Muscle of leg (tissue), 16 donors: Measurements from ENCODE around the gene CDIP1. TPM values are rescaled to one million over a fixed set of nuclear protein-coding genes. Genes with fewer than 3 reads are reported as not detected.
A peak's percentile ranks its signal among the peaks of the same experiment; 100 is the strongest.
"Not testable (repeated sequence)": the region's sequence is repeated elsewhere in the genome, so short reads cannot be mapped to it uniquely, and the experiment has no call there.

ENCODE experiments used
- DNase-seq: peaks from one replicate; pipeline ENCODE4 v3.0.0; 2013
- H3K27ac ChIP-seq: one replicate; pipeline ENCODE4 v1.5.1; 2013; ENCODE audit warnings: mild to moderate bottlenecking, low read length, control low read depth
- H3K27me3 ChIP-seq: one replicate; pipeline ENCODE4 v1.6.1; 2013; ENCODE audit warnings: low read length; ENCODE audit not compliant: control insufficient read depth, insufficient read depth
- H3K36me3 ChIP-seq: one replicate; pipeline ENCODE4 v1.6.1; 2013; ENCODE audit warnings: low read length; ENCODE audit not compliant: control insufficient read depth, insufficient read depth
- H3K4me1 ChIP-seq: one replicate; pipeline ENCODE4 v1.6.1; 2013; ENCODE audit warnings: low read length; ENCODE audit not compliant: control insufficient read depth, insufficient read depth
- H3K4me3 ChIP-seq: one replicate; pipeline ENCODE4 v1.5.1; 2013; ENCODE audit warnings: low read length, control low read depth
- H3K9me3 ChIP-seq: replicated peaks from 2 replicates; pipeline ENCODE4 v1.6.1; 2013; ENCODE audit warnings: low read depth, low read length; ENCODE audit not compliant: control insufficient read depth
- WGBS: methylation state at CpG from one replicate; pipeline ENCODE4 v1.1.5; 2013; ENCODE audit warnings: missing lambda C conversion rate; ENCODE audit not compliant: insufficient coverage; 5-methylcytosine and 5-hydroxymethylcytosine counted together
- long read RNA-seq, 11 donors: transcript quantifications; one replicate each; lab custom pipeline, GENCODE V29; 2026
- polyA plus RNA-seq, 8 donors: library from polyadenylated mRNA; unstranded; fragments of 120-200 nt; gene quantifications; one replicate each; pipeline versions ENCODE4 v1.2.1 to v1.2.3, GENCODE V29; 2013; ENCODE audit warnings: inconsistent platforms in 1 of 8, low replicate concordance in 1 of 8; ENCODE audit not compliant: insufficient read length in 8 of 8, insufficient read depth in 1 of 8
- total RNA-seq: library from RNA; stranded (reverse); fragments of 120-200 nt; gene quantifications from one replicate; pipeline ENCODE4 v1.2.4, GENCODE V29; 2013

CDIP1 gene
- 16.3 TPM for total RNA-seq
- 10 to 100 TPM; 33.1 to 47.4 (median 38.2) TPM for polyA plus RNA-seq
- long read RNA-seq, donor 1, partial matches to known transcripts, result 0 of 5 reads
- long read RNA-seq, donor 1, other reads (novel, unspliced or antisense), result 0 of 5 reads
- long read RNA-seq, donor 2, partial matches to known transcripts, result 0 of 1 reads
- long read RNA-seq, donor 2, other reads (novel, unspliced or antisense), result 0 of 1 reads
- long read RNA-seq, donor 3, transcript CDIP1-205 (6 exons, 2,774 nt), result major isoform, 11 of 23 reads
- long read RNA-seq, donor 3, transcript CDIP1-209 (6 exons, 2,062 nt), result minor isoform, 9 of 23 reads
- long read RNA-seq, donor 3, partial matches to known transcripts, result 0 of 23 reads
- long read RNA-seq, donor 3, other reads (novel, unspliced or antisense), result 0 of 23 reads
- long read RNA-seq, donor 4, partial matches to known transcripts, result 0 of 6 reads
- long read RNA-seq, donor 4, other reads (novel, unspliced or antisense), result 0 of 6 reads
- long read RNA-seq, donor 5, transcript CDIP1-205 (6 exons, 2,774 nt), result major isoform, 13 of 22 reads
- long read RNA-seq, donor 5, transcript CDIP1-209 (6 exons, 2,062 nt), result minor isoform, 8 of 22 reads
- long read RNA-seq, donor 5, partial matches to known transcripts, result 0 of 22 reads
- long read RNA-seq, donor 5, other reads (novel, unspliced or antisense), result 0 of 22 reads
- long read RNA-seq, donor 6, transcript CDIP1-205 (6 exons, 2,774 nt), result major isoform, 9 of 17 reads
- long read RNA-seq, donor 6, transcript CDIP1-209 (6 exons, 2,062 nt), result minor isoform, 6 of 17 reads
- long read RNA-seq, donor 6, partial matches to known transcripts, result 0 of 17 reads
- long read RNA-seq, donor 6, other reads (novel, unspliced or antisense), result 0 of 17 reads
- long read RNA-seq, donor 7, transcript CDIP1-209 (6 exons, 2,062 nt), result major isoform, 6 of 9 reads
- long read RNA-seq, donor 7, partial matches to known transcripts, result 0 of 9 reads
- long read RNA-seq, donor 7, other reads (novel, unspliced or antisense), result 0 of 9 reads
- long read RNA-seq, donor 8, partial matches to known transcripts, result 0 of 7 reads
- long read RNA-seq, donor 8, other reads (novel, unspliced or antisense), result 0 of 7 reads
- long read RNA-seq, donor 9, transcript CDIP1-209 (6 exons, 2,062 nt), result major isoform, 5 of 6 reads
- long read RNA-seq, donor 9, partial matches to known transcripts, result 0 of 6 reads
- long read RNA-seq, donor 9, other reads (novel, unspliced or antisense), result 0 of 6 reads
- long read RNA-seq, donor 10, transcript CDIP1-209 (6 exons, 2,062 nt), result major isoform, 8 of 10 reads
- long read RNA-seq, donor 10, partial matches to known transcripts, result 0 of 10 reads
- long read RNA-seq, donor 10, other reads (novel, unspliced or antisense), result 0 of 10 reads
- long read RNA-seq, donor 11, transcript CDIP1-205 (6 exons, 2,774 nt), result major isoform, 7 of 13 reads
- long read RNA-seq, donor 11, partial matches to known transcripts, result 0 of 13 reads
- long read RNA-seq, donor 11, other reads (novel, unspliced or antisense), result 0 of 13 reads

DNA sequence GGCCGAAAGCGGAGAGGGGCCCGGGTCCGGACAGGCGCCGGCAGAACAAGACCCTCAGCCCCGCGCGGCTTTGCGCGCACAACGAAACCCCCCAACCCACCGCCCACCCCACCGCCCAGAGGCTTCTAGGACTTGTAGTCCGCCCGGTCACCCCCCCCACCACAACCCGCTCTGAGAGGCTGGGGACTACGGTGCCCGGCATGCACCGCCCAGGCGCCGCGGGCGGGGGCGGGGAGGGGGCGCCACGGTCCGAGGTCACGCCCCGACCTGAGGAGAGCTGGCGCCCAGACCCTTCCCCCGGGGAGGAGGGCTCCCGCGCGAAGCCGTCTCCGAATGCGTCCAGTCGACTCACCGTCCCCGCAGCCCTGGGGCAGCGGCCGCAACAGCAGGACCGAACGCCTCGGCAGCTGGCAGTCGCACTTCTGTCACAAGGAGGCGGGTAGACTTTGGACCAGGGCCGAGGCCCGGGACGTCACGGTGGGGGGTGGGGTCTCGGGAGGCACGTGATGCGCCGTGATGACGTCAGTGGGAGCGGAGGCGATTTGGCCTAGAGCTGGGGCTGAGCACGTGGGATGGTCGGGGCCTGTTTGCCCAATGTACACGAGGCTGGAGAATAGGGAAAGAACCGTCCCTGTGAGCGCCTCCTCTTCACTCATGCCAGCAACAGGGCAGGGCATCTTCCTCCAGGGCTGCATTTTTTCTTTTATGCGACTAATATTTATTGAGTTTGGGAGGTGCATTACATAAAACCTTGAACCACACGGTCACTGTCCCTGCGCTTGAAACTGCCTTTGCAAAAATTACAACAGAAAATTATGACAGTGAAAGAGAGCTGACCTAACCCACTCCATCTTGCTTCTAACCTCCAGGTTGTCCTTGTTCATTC, at the start of gene CDIP1:
CDIP1 (minus strand) TSS at position 424 of the 886 bp plus-strand sequence. CDS start 24,643 bp downstream, outside the sequence.
- no peaks in the 10 kb centered on the region for H3K27me3 ChIP-seq
- peak; percentile 97 for DNase-seq
- peaks cover 3% of the 10 kb centered on the region for H3K36me3 ChIP-seq
- peak within 1 kb of the TSS; percentile 69 for H3K4me3 ChIP-seq
- H3K4me1 ChIP-seq, result peaks cover 11% of the 10 kb centered on the region
- peaks cover 13% of the 10 kb centered on the region for H3K9me3 ChIP-seq
- WGBS, result under 1% methylated on average over 54 of the region's 67 CpGs
- peak within 1 kb of the TSS; percentile 83 for H3K27ac ChIP-seq

DNA sequence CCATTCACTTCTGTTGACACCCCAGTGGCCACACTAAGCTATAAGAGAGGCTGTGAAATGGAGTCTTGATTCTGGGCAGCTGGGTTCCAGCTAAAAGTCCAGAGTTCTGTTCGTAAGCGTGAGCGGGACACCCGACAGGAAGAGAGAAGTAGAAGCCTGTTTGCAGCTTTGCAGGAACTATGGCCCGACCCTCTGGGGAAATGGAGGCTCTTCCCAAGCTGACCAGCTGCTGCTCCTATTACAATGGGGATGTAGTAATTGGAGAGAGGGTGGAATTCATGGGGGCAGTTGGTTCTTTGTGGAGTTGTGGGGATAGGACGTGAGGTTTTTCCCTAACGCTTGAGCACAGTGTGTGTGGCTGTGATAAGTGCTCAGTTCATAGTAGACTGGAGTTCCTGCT, 47.7 kb upstream of the CDIP1 start:
- no peaks in the 10 kb centered on the region for H3K27me3 ChIP-seq
- H3K9me3 ChIP-seq, result peaks cover 7% of the 10 kb centered on the region
- WGBS, result 32% methylated on average over 7 of the region's 7 CpGs
- H3K36me3 ChIP-seq, result no peaks in the 10 kb centered on the region
- H3K27ac ChIP-seq, result no peak overlapping the region
- H3K4me1 ChIP-seq, result no peaks in the 10 kb centered on the region
- peak; percentile 65 for DNase-seq
- no peak overlapping the region for H3K4me3 ChIP-seq

DNA sequence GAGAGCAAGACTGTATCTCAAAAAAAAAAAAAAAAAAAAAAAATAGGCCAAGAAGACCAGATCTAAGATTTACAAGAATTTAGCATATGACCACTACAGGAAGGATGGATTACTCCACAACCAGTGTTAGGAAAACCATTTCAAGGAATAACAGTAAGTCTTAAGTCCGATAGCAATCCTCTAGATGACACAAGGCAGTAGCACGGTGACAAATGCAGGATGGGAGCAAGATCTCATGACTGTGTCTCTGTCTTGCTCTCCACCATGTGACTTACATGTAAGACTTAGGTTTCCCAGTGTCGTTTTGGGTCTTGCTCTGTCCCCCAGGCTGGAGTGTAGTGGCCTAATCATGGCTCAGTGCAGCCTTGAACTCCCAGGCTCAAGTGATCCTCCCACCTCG, 45.3 kb upstream of the CDIP1 start:
- H3K4me1 ChIP-seq, result no peaks in the 10 kb centered on the region
- H3K27ac ChIP-seq, result no peak overlapping the region
- no peak for DNase-seq
- no peaks in the 10 kb centered on the region for H3K27me3 ChIP-seq
- WGBS, result 87% methylated on average over 2 of the region's 4 CpGs
- H3K4me3 ChIP-seq, result no peak overlapping the region
- H3K36me3 ChIP-seq, result no peaks in the 10 kb centered on the region
- H3K9me3 ChIP-seq, result peaks cover 7% of the 10 kb centered on the region

DNA sequence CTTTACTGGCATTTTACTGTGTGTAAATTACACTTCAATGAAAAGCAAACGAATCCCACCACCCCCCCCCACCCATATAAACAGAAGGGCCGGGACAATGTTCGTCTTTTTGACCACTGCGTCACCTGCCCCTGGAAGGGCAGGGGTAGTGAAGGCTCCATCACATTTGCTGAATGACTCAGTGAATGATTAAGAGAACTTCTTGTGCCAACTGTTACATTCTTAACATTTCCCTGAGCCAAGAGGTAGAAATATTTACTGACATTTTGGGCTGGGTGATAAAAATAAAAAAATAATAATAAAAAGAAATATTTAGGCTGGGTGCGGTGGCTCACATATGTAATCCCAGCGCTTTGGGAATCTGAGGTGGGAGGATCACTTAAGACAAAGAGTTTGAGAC, 41.7 kb upstream of the CDIP1 start:
- no peak for DNase-seq
- WGBS, result no CpG with 5 or more reads among the region's 6 CpGs
- H3K9me3 ChIP-seq, result no peaks in the 10 kb centered on the region
- H3K27ac ChIP-seq, result no peak overlapping the region
- no peaks in the 10 kb centered on the region for H3K27me3 ChIP-seq
- H3K36me3 ChIP-seq, result no peaks in the 10 kb centered on the region
- no peaks in the 10 kb centered on the region for H3K4me1 ChIP-seq
- no peak overlapping the region for H3K4me3 ChIP-seq

DNA sequence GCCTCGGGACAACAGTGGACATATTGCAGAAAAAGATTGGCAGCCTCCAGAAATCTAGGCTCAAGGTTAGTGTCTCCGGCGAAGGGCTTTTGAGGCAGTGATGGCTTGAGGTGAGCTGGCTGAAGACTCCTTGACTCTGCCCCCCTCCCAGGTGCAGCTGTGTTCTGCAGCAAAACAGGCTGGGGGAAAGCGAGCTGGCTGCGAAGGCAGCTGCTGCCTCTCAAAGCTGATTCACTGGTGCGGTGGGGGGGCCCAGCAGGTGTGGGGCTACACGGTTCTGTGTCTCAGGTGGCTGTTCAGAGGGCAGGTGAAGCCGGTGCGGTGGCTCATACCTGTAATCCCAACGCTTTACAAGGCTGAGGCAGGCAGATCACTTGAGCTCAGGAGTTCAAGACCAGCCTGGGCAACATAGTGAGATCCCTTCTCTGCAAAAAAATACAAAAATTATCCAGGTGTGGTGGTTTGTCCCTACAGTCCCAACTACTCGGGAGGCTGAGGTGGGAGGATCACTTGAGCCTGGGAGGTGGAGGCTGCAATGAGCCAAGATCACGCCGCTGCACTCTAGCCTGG, 40.5 kb upstream of the CDIP1 start:
- Histone ChIP-seq H3K27ac (no peak overlapping the region), H3K9me3 (no peaks in the 10 kb centered on the region), H3K27me3 (no peaks in the 10 kb centered on the region), H3K4me1 (no peaks in the 10 kb centered on the region), H3K4me3 (no peak overlapping the region), H3K36me3 (no peaks in the 10 kb centered on the region)
- WGBS, result 78% methylated on average over 7 of the region's 13 CpGs
- no peak for DNase-seq

DNA sequence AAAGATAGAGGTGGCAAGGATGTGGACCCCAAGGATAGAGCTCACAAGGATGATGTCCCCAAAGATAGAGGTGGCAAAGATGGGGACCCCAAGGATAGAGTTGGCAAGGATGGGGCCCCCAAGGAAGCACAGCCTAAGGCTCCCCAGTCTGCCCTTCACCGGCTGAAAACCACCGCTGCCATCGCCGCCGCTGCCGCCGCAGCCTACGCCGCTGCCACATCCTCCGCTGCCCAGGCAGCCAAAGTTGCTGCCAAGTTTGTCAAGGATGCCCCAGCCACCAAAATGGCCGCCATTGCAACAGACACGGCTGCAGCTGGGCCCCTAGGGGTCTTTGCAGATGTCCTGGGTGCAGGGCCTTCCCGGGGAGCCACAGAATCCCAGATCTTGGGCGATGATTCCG, 37.4 kb upstream of the CDIP1 start:
- 92% methylated on average over 14 of the region's 15 CpGs for WGBS
- peaks cover 7% of the 10 kb centered on the region for H3K4me1 ChIP-seq
- H3K36me3 ChIP-seq, result no peaks in the 10 kb centered on the region
- H3K9me3 ChIP-seq, result no peaks in the 10 kb centered on the region
- H3K4me3 ChIP-seq, result no peak overlapping the region
- H3K27me3 ChIP-seq, result no peaks in the 10 kb centered on the region
- no peak for DNase-seq
- no peak overlapping the region for H3K27ac ChIP-seq

DNA sequence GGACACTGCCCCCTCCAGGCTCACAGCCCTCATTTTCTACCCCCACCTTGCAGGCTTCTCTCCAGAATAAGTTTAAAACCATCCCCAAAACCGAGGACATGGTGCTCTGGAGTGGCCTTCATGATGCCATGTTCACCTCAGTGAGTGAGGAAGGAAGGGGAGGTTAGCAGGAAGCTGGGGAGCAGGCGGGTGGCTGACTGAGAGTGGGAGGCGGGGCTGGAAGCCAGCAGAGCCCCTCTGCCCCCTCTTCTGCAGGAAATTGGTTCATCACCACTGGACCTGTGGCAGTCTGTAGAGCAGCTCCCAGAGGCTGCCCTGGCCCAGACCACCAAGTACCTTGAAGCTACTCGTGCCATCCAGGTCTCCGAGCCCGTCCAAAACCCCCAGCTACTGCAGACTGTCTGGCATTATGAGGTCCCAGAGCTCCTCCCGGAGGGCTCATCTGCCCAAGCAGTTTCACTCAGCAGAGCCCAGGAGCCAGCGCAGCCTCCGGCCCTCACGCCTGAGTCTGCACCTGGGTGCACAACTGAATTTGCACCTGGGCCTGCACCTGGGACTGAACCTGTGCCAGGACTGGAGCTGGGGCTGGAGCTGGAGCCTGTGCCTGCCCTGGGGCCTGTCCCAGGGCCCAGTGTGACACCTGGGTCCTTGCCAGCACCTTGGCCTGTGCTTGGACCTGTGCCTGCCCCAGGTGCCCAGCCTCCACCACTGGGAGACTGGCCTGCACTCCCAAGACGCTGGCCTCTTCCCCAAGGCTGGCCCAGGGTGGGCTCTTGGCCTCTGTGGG, 36.5 kb upstream of the CDIP1 start:
- Histone ChIP-seq H3K4me1 (peaks cover 7% of the 10 kb centered on the region), H3K36me3 (no peaks in the 10 kb centered on the region), H3K27me3 (no peaks in the 10 kb centered on the region), H3K27ac (no peak overlapping the region), H3K4me3 (no peak overlapping the region), H3K9me3 (no peaks in the 10 kb centered on the region)
- WGBS, result 57% methylated on average over 8 of the region's 11 CpGs
- no peak for DNase-seq

DNA sequence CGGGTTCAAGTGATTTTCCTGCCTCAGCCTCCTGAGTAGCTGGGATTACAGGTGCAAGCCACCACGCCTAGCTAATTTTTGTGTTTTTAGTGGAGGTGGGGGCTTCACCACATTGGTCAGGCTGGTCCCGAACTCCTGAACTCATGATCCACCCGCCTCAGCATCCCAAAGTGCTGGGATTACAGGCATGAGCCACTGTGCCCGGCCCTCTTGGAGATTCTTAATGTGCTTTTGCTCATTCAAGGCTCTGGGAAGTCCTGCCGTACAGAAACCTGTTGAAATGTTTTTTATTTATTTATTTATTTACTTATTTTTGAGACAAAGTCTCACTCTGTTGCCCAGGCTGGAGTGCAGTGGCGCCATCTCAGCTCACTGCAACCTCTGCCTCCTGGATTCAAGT, 35.4 kb upstream of the CDIP1 start:
- DNase-seq, H3K4me3 ChIP-seq, H3K27ac ChIP-seq, H3K4me1 ChIP-seq, H3K36me3 ChIP-seq, H3K27me3 ChIP-seq, H3K9me3 ChIP-seq: not testable (repeated sequence)
- WGBS, result 100% methylated on average over 1 of the region's 7 CpGs
